H1 (cell line): Measurements from ENCODE around the gene RIPOR3. TPM values are rescaled to one million over a fixed set of nuclear protein-coding genes. Genes with fewer than 3 reads are reported as not detected.
A peak's percentile ranks its signal among the peaks of the same experiment; 100 is the strongest.

Experiments
- BACH1 ChIP-seq: IDR thresholded peaks from 2 replicates; pipeline ENCODE4 v1.6.1; 2012; ENCODE audit warnings: low read length, improper control_type of control experiment
- BCL11A ChIP-seq, 2 experiments: IDR thresholded peaks; one replicate each; pipeline ENCODE4 v1.6.1; 2011; ENCODE audit warnings: low read depth in 2 of 2, low read length in 2 of 2, mild to moderate bottlenecking in 2 of 2
- CBX5 ChIP-seq: fragments of 300-800, 300-1000 bp; sonication (generic); IDR thresholded peaks from 2 replicates; pipeline ENCODE4 v1.7.1; 2016; ENCODE audit warnings: antibody characterized with exemption, low read length, low read depth
- CHD1 ChIP-seq: IDR thresholded peaks from 2 replicates; pipeline ENCODE4 v1.6.1; 2012; ENCODE audit warnings: low read depth, low read length, improper control_type of control experiment
- E2F6 ChIP-seq: IDR thresholded peaks from 2 replicates; pipeline ENCODE4 v1.6.1; 2012; ENCODE audit warnings: inconsistent platforms
- GABPA ChIP-seq: IDR thresholded peaks from 2 replicates; pipeline ENCODE4 v1.6.1; 2011; ENCODE audit warnings: mild to moderate bottlenecking, low read length, moderate library complexity, borderline replicate concordance; ENCODE audit not compliant: insufficient read depth
- JUND ChIP-seq: IDR thresholded peaks from 2 replicates; pipeline ENCODE4 v1.6.1; 2011; ENCODE audit warnings: mild to moderate bottlenecking, improper control_type of control experiment, low read length
- KDM4A ChIP-seq: IDR thresholded peaks from one replicate; pipeline ENCODE4 v1.7.1; 2012; ENCODE audit warnings: low read depth, mild to moderate bottlenecking, moderate library complexity, low read length, inconsistent platforms; ENCODE audit not compliant: severe bottlenecking
- MAX ChIP-seq: IDR thresholded peaks from 2 replicates; pipeline ENCODE4 v1.6.1; 2012; ENCODE audit warnings: inconsistent platforms
- PHF8 ChIP-seq: fragments of 200-600 bp; sonication (generic); conservative IDR thresholded peaks from 2 replicates; pipeline ENCODE4 v1.7.1; 2012; ENCODE audit warnings: low read depth, mild to moderate bottlenecking, inconsistent platforms, low read length, moderate library complexity
- POLR2A ChIP-seq, 2 experiments: IDR thresholded peaks; 1 replicate in 1 of 2; 2 replicates in 1 of 2; pipeline ENCODE4 v1.6.1; 2011; ENCODE audit warnings: low read depth in 2 of 2, low read length in 2 of 2, mild to moderate bottlenecking in 2 of 2; ENCODE audit errors: control extremely low read depth in 1 of 2
- POLR2AphosphoS5 ChIP-seq: IDR thresholded peaks from 2 replicates; pipeline ENCODE4 v1.6.1; 2011; ENCODE audit warnings: low read depth, low read length
- RAD21 ChIP-seq, 2 experiments: IDR thresholded peaks in 1 of 2; conservative IDR thresholded peaks in 1 of 2; 2 replicates each; pipeline ENCODE4 v1.6.1; 2011; ENCODE audit warnings: low read depth in 2 of 2, low read length in 2 of 2, improper control_type of control experiment in 1 of 2, inconsistent platforms in 1 of 2, mild to moderate bottlenecking in 1 of 2, moderate library complexity in 1 of 2
- SIN3A ChIP-seq, 2 experiments: IDR thresholded peaks in 1 of 2; conservative IDR thresholded peaks in 1 of 2; 2 replicates each; pipeline ENCODE4 v1.6.1; 2011 to 2012; ENCODE audit warnings: low read length in 2 of 2, improper control_type of control experiment in 1 of 2, low read depth in 1 of 2, mild to moderate bottlenecking in 1 of 2
- SP1 ChIP-seq: IDR thresholded peaks from 2 replicates; pipeline ENCODE4 v1.6.1; 2011; ENCODE audit warnings: low read depth, low read length
- SP2 ChIP-seq: IDR thresholded peaks from 2 replicates; pipeline ENCODE4 v1.6.1; 2012; ENCODE audit warnings: mild to moderate bottlenecking, low read length, inconsistent platforms
- TAF1 ChIP-seq: IDR thresholded peaks from 2 replicates; pipeline ENCODE4 v1.6.1; 2011; ENCODE audit warnings: mild to moderate bottlenecking, low read depth, low read length
- TAF7 ChIP-seq: optimal IDR thresholded peaks from 2 replicates; pipeline ENCODE3; 2011; ENCODE audit warnings: low read depth, mild to moderate bottlenecking, inconsistent platforms, low read length, moderate library complexity, borderline replicate concordance
- TBP ChIP-seq: IDR thresholded peaks from 2 replicates; pipeline ENCODE4 v1.6.1; 2011; ENCODE audit warnings: low read depth, low read length, improper control_type of control experiment
- TCF12 ChIP-seq: IDR thresholded peaks from 2 replicates; pipeline ENCODE4 v1.6.1; 2011; ENCODE audit warnings: low read depth, mild to moderate bottlenecking, low read length
- USF2 ChIP-seq: IDR thresholded peaks from 2 replicates; pipeline ENCODE4 v1.6.1; 2011; ENCODE audit warnings: low read length, improper control_type of control experiment
- YY1 ChIP-seq: IDR thresholded peaks from 2 replicates; pipeline ENCODE4 v1.6.1; 2011; ENCODE audit warnings: low read depth, mild to moderate bottlenecking, low read length
- polyA plus RNA-seq, 7 experiments: library from polyadenylated mRNA; depleted of rRNA in 3 of 7; stranded (reverse) in 5 of 7; unstranded in 2 of 7; fragments of >200 nt in 5 of 7; fragments of 200-250 nt in 2 of 7; gene quantifications; 1 replicate in 5 of 7; 2 replicates in 1 of 7; 4 replicates in 1 of 7; pipeline versions ENCODE4 v1.2.1 to v1.2.3, GENCODE V29; 2011 to 2013; ENCODE audit warnings: missing spikeins in 2 of 7, mixed read lengths in 2 of 7
- total RNA-seq: library from RNA; stranded (reverse); fragmentation: NEBNext Ultra II Directional; extraction: Animal tissue kit (Norgen Biotek cat#: 25700); gene quantifications from 2 replicates; pipeline ENCODE4 v1.2.1, GENCODE V29; 2021

The RIPOR3 gene
- total and polyA plus RNA-seq, 2 of the 8 experiments (the other 6 are each of a cell fraction or from before 2014, with no cell fraction given) = 3.6 to 4.5 TPM

GRCh38 chr20:50645253-50646068 is 45.9 kb downstream of the RIPOR3 start (continued):
- 0 out of 2 replicates have a peak, but pooled peaks have one; percentile 28 for TF ChIP-seq POLR2AphosphoS5
- no peak for TF ChIP-seq E2F6
- TF ChIP-seq CHD1 = no peak
- TF ChIP-seq TCF12 = 0 out of 2 replicates have a peak, but pooled peaks have one; percentile 12
- TF ChIP-seq YY1 = no peak
- TF ChIP-seq USF2 = peak; percentile 46; the same call in 1 of the 2 replicates
- no peak for TF ChIP-seq RAD21 (IDR thresholded peaks at IDR 0.05 in 1 of 2, conservative IDR thresholded peaks at IDR 0.05 in 1 of 2; ENCODE audit: low read depth in 2 of 2, low read length in 2 of 2)
- TF ChIP-seq SP2 = no peak
- peak; percentile 92 for TF ChIP-seq BACH1
- TF ChIP-seq BCL11A (IDR thresholded peaks at IDR 0.05; ENCODE audit: low read depth in 2 of 2, low read length in 2 of 2) = no peak
- TF ChIP-seq KDM4A = no peak
- TF ChIP-seq SP1 = no peak
- TF ChIP-seq TAF7 = no peak
- TF ChIP-seq PHF8 = no peak
- TF ChIP-seq TBP = no peak; the same call in 1 of the 2 replicates
- TF ChIP-seq TAF1 = no peak
- TF ChIP-seq CBX5 = no peak
- TF ChIP-seq SIN3A (conservative IDR thresholded peaks at IDR 0.05 in 1 of 2, IDR thresholded peaks at IDR 0.05 in 1 of 2; ENCODE audit: low read depth in 1 of 2, low read length in 2 of 2) = 0 out of 4 replicates have a peak, but pooled peaks of 1 of the 2 experiments have one; percentile 41
- peak; percentile 70; the same call in 1 of the 2 replicates for TF ChIP-seq MAX
- peak in 1 of 2 experiments; percentile 32; a peak in 1 of 3 replicates for TF ChIP-seq POLR2A (IDR thresholded peaks at IDR 0.05; ENCODE audit: control extremely low read depth in 1 of 2, low read depth in 2 of 2, low read length in 2 of 2)
- no peak for TF ChIP-seq GABPA
- TF ChIP-seq JUND = peak; percentile 95
